Coronary artery (tissue), 2 donors: ENCODE results near the gene ARHGEF6.

ENCODE experiments used
- DNase-seq: peaks from one replicate; pipeline ENCODE4 v3.0.0-alpha.2; 2017; ENCODE audit warnings: low spot score
- H3K27ac ChIP-seq, 2 donors: fragments of 200-600 bp; sonication (generic); one replicate each; pipeline ENCODE4 v1.5.1; 2016 to 2019
- H3K4me3 ChIP-seq: fragments of 200-600 bp; sonication (generic); 2 replicates; pipeline ENCODE4 v1.5.1; 2016; ENCODE audit warnings: mild to moderate bottlenecking, moderate library complexity
- CTCF ChIP-seq: fragments of 200-600 bp; sonication (generic); IDR thresholded peaks from one replicate; pipeline ENCODE4 v1.5.1; 2019; ENCODE audit warnings: antibody characterized with exemption

ARHGEF6 gene

GRCh38 chrX:136819031-136819703 lies 38.4 kb upstream of the ARHGEF6 start:
- Histone ChIP-seq H3K27ac (no peak overlapping the region), H3K4me3 (no peak overlapping the region)
- TF ChIP-seq CTCF: no peak
- no peak for DNase-seq

- H3K27ac ChIP-seq: no peak overlapping the region
- no peak overlapping the region for H3K4me3 ChIP-seq
- TF ChIP-seq CTCF: no peak
- DNase-seq: no peak
Observed at GRCh38 chrX:136816975-136817374, 36.2 kb upstream of the ARHGEF6 start.

- Histone ChIP-seq H3K4me3 (no peak overlapping the region), H3K27ac (no peak overlapping the region)
- TF ChIP-seq CTCF: no peak
- no peak for DNase-seq
Observed at GRCh38 chrX:136814847-136815750, 34.4 kb upstream of the ARHGEF6 start.

GRCh38 chrX:136812286-136812685 lies 31.6 kb upstream of the ARHGEF6 start:
- no peak overlapping the region for H3K4me3 ChIP-seq
- no peak for TF ChIP-seq CTCF
- DNase-seq: no peak
- H3K27ac ChIP-seq: no peak overlapping the region

GRCh38 chrX:136810493-136810892 lies 29.8 kb upstream of the ARHGEF6 start:
- no peak for TF ChIP-seq CTCF
- no peak overlapping the region for H3K27ac ChIP-seq
- DNase-seq: no peak
- no peak overlapping the region for H3K4me3 ChIP-seq

- no peak overlapping the region for H3K4me3 ChIP-seq
- H3K27ac ChIP-seq: no peak overlapping the region
- no peak for TF ChIP-seq CTCF
- DNase-seq: no peak
Observed at GRCh38 chrX:136806891-136807410, 26.2 kb upstream of the ARHGEF6 start.
